Large intestine (tissue), 3 donors: ENCODE results near the gene MTHFD1L. TPM values are rescaled to one million over a fixed set of nuclear protein-coding genes. Genes with fewer than 3 reads are reported as not detected.
A peak's percentile ranks its signal among the peaks of the same experiment; 100 is the strongest.
"Not testable (repeated sequence)": the region's sequence is repeated elsewhere in the genome, so short reads cannot be mapped to it uniquely, and the experiment has no call there.

Experiments used
- DNase-seq, 2 donors: peaks; one replicate each; pipeline versions ENCODE4 v3.0.0 to v3.0.0-alpha.2; 2013
- H3K27ac ChIP-seq: one replicate; pipeline ENCODE4 v1.5.1; 2013; ENCODE audit warnings: low read length
- H3K27me3 ChIP-seq: 2 replicates; pipeline ENCODE4 v1.6.1; 2013; ENCODE audit warnings: low read length; ENCODE audit not compliant: control insufficient read depth, insufficient read depth
- H3K36me3 ChIP-seq: 2 replicates; pipeline ENCODE4 v1.6.1; 2013; ENCODE audit warnings: low read length; ENCODE audit not compliant: control insufficient read depth, insufficient read depth
- H3K4me1 ChIP-seq: one replicate; pipeline ENCODE4 v1.6.1; 2013; ENCODE audit warnings: low read length; ENCODE audit not compliant: control insufficient read depth, insufficient read depth
- H3K4me3 ChIP-seq: one replicate; pipeline ENCODE4 v1.5.1; 2013; ENCODE audit warnings: low read length
- H3K9me3 ChIP-seq: one replicate; pipeline ENCODE4 v1.6.1; 2013; ENCODE audit warnings: mild to moderate bottlenecking, low read depth, low read length, moderate library complexity; ENCODE audit not compliant: control insufficient read depth
- WGBS: methylation state at CpG from one replicate; pipeline ENCODE4 v1.1.5; 2013; ENCODE audit warnings: low lambda C conversion rate; ENCODE audit not compliant: insufficient coverage; 5-methylcytosine and 5-hydroxymethylcytosine counted together
- polyA plus RNA-seq: library from polyadenylated mRNA; unstranded; fragments of 120-200 nt; gene quantifications from one replicate; pipeline ENCODE4 v1.2.1, GENCODE V29; 2013

The MTHFD1L gene
- polyA plus RNA-seq, 1 donor = 11.7 TPM

- Histone ChIP-seq H3K9me3 (no peaks in the 10 kb centered on the region), H3K27ac (peak overlapping the region; percentile 18), H3K4me1 (peaks cover 5% of the 10 kb centered on the region), H3K4me3 (no peak overlapping the region), H3K36me3 (peaks cover 2% of the 10 kb centered on the region), H3K27me3 (no peaks in the 10 kb centered on the region)
- no peak for DNase-seq
- no CpG with 5 or more reads among the region's 12 CpGs for WGBS
Measured at GRCh38 chr6:151036869-151037680, 171.6 kb downstream of the MTHFD1L start.

GRCh38 chr6:151038616-151039015 is 173.1 kb downstream of the MTHFD1L start:
- no peaks in the 10 kb centered on the region for H3K27me3 ChIP-seq
- H3K36me3 ChIP-seq = peaks cover 2% of the 10 kb centered on the region
- no peak for DNase-seq
- peaks cover 5% of the 10 kb centered on the region for H3K4me1 ChIP-seq
- H3K9me3 ChIP-seq = no peaks in the 10 kb centered on the region
- no peak overlapping the region for H3K27ac ChIP-seq
- WGBS = no CpG with 5 or more reads among the region's 7 CpGs
- no peak overlapping the region for H3K4me3 ChIP-seq

GRCh38 chr6:151040888-151041521 is 175.5 kb downstream of the MTHFD1L start:
- H3K4me3 ChIP-seq = not testable (repeated sequence)
- WGBS = no CpG with 5 or more reads among the region's 12 CpGs
- peak; percentile 47 to 53 for DNase-seq

GRCh38 chr6:151041686-151042085 is 176.2 kb downstream of the MTHFD1L start:
- 92% methylated on average over 2 of the region's 5 CpGs for WGBS
- no peak overlapping the region for H3K4me3 ChIP-seq

More at GRCh38 chr6:151040888-151041521, 175.5 kb downstream of the MTHFD1L start:
- H3K27ac ChIP-seq = peak overlapping the region; percentile 21
- not testable (repeated sequence) for H3K4me1 ChIP-seq, H3K36me3 ChIP-seq, H3K9me3 ChIP-seq, H3K27me3 ChIP-seq

GRCh38 chr6:151042911-151043330 is 177.4 kb downstream of the MTHFD1L start:
- not testable (repeated sequence) for DNase-seq, H3K27ac ChIP-seq, H3K9me3 ChIP-seq, H3K27me3 ChIP-seq, H3K4me3 ChIP-seq, H3K4me1 ChIP-seq, H3K36me3 ChIP-seq
- 92% methylated on average over 2 of the region's 6 CpGs for WGBS

More at GRCh38 chr6:151041686-151042085, 176.2 kb downstream of the MTHFD1L start:
- H3K27ac ChIP-seq = peak overlapping the region; percentile 21
- H3K27me3 ChIP-seq = no peaks in the 10 kb centered on the region
- H3K36me3 ChIP-seq = no peaks in the 10 kb centered on the region
- H3K9me3 ChIP-seq = no peaks in the 10 kb centered on the region
- no peak for DNase-seq
- peaks cover 7% of the 10 kb centered on the region for H3K4me1 ChIP-seq

DNA sequence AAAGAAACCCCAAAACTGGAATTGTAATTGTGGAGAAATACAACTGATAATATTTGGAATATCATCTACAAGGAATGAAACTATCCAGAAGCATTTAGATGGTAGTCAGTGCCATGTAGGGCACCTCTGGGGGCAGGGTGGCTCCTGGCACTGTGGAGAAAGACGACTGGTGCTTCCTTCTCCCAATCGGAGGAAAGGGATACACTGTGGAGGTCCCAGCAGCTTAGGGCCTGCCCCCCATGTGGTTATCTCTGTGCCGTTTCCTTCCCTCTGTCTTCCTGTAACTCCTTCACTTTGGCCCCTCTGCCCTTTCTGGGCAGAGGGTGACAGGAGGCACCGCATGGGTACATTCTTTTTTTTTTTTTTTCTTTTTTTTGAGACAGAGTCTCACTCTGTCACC is 178.4 kb downstream of the MTHFD1L start:
- Histone ChIP-seq H3K36me3 (no peaks in the 10 kb centered on the region), H3K4me3 (no peak overlapping the region), H3K27me3 (no peaks in the 10 kb centered on the region), H3K9me3 (no peaks in the 10 kb centered on the region), H3K27ac (no peak overlapping the region), H3K4me1 (peaks cover 7% of the 10 kb centered on the region)
- no CpG with 5 or more reads among the region's 4 CpGs for WGBS
- no peak for DNase-seq

GRCh38 chr6:151044465-151045441 is 179.3 kb downstream of the MTHFD1L start:
- no peaks in the 10 kb centered on the region for H3K27me3 ChIP-seq
- H3K4me3 ChIP-seq = peak overlapping the region; percentile 1
- H3K27ac ChIP-seq = peak overlapping the region; percentile 53
- H3K36me3 ChIP-seq = no peaks in the 10 kb centered on the region
- H3K4me1 ChIP-seq = peaks cover 7% of the 10 kb centered on the region
- no peaks in the 10 kb centered on the region for H3K9me3 ChIP-seq
- DNase-seq = peak; percentile 85 to 92
- no CpG with 5 or more reads among the region's 26 CpGs for WGBS

DNA sequence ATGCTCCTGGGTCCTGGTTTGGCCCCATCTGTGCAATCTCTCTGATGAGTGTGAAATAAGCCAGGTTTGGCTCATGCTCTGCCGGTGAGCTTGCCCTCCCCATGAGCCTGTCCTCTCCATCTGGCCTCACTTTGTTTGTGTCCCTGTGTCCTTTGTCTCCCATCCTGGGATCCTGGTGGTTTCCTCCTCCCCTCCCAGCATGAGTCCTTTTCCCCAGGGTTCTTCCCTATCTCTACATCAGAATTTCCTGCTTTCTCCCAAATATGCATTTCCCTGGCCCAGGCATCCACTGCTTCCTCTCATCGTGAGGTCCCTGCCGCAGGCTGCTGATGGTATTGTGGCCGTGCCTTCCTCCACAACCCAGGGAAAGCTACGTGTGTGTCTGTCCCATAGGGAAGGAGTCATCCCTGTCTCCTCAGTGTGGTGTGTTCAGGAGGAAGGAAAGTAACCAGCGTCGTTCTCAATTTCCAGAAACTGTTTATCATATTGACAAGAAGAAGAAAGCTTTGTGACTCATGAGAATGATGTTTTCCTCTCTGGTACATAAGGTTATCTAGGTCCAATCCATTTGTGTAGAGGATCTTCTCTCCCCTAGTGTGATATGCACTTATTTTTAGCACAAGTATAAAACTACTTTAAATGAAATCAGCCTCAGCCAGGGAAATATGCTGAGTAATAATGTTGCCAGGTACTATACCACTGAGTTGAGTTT is 180.2 kb downstream of the MTHFD1L start:
- WGBS = 60% methylated on average over 1 of the region's 7 CpGs
- peak overlapping the region; percentile 53 for H3K27ac ChIP-seq
- DNase-seq, H3K4me3 ChIP-seq, H3K36me3 ChIP-seq, H3K9me3 ChIP-seq, H3K4me1 ChIP-seq, H3K27me3 ChIP-seq: not testable (repeated sequence)

GRCh38 chr6:151051164-151051563 is 185.7 kb downstream of the MTHFD1L start:
- Histone ChIP-seq H3K4me3 (no peak overlapping the region), H3K4me1 (no peaks in the 10 kb centered on the region), H3K27me3 (no peaks in the 10 kb centered on the region), H3K27ac (no peak overlapping the region), H3K9me3 (no peaks in the 10 kb centered on the region), H3K36me3 (no peaks in the 10 kb centered on the region)
- no peak for DNase-seq
- WGBS = no CpG with 5 or more reads among the region's 6 CpGs
